SU-DHL-6 (cell line): ENCODE measurements around the gene LY6G5B.

Source experiments
- H2AFZ ChIP-seq: fragments of 200-600 bp; sonication (generic); 2 replicates; pipeline ENCODE4 v1.6.1; 2014; ENCODE audit warnings: low read depth, mild to moderate bottlenecking, moderate library complexity, mixed read lengths, antibody characterized with exemption, low read length; ENCODE audit not compliant: severe bottlenecking
- H3F3A ChIP-seq: fragments of 200-600 bp; shearing (Covaris generic); 2 replicates; pipeline ENCODE4 v1.6.0; 2016; ENCODE audit warnings: antibody characterized with exemption, mild to moderate bottlenecking; ENCODE audit not compliant: insufficient read depth
- H3K27ac ChIP-seq: fragments of 200-600 bp; sonication (generic); 2 replicates; pipeline ENCODE4 v1.5.1; 2016; ENCODE audit warnings: low read depth, mild to moderate bottlenecking, low read length, moderate library complexity, mixed read lengths
- H3K27me3 ChIP-seq: fragments of 200-600 bp; sonication (generic), shearing (Covaris generic); 2 replicates; pipeline ENCODE4 v1.6.0; 2014; ENCODE audit warnings: mild to moderate bottlenecking, low read length
- H3K36me3 ChIP-seq: fragments of 200-600 bp; sonication (generic); 2 replicates; pipeline ENCODE4 v1.6.1; 2014; ENCODE audit warnings: mild to moderate bottlenecking, low read length, mixed read lengths
- H3K4me2 ChIP-seq: fragments of 300-600, 200-600 bp; shearing (Covaris generic), sonication (generic); 2 replicates; pipeline ENCODE4 v1.6.0; 2014; ENCODE audit warnings: low read length, low read depth, mild to moderate bottlenecking; ENCODE audit not compliant: poor library complexity, severe bottlenecking
- H3K4me3 ChIP-seq: fragments of 200-600 bp; sonication (generic); 2 replicates; pipeline ENCODE4 v1.5.1; 2014; ENCODE audit warnings: antibody characterized with exemption, low read length, mild to moderate bottlenecking, mixed read lengths; ENCODE audit not compliant: insufficient read depth, poor library complexity, severe bottlenecking
- H3K79me2 ChIP-seq: fragments of 200-600 bp; sonication (generic); 2 replicates; pipeline ENCODE4 v1.6.1; 2014; ENCODE audit warnings: mild to moderate bottlenecking, low read length, moderate library complexity; ENCODE audit not compliant: insufficient read depth
- H3K9ac ChIP-seq: fragments of 200-600 bp; sonication (generic); 2 replicates; pipeline ENCODE4 v1.7.0; 2014; ENCODE audit warnings: mild to moderate bottlenecking, low read length
- H3K9me2 ChIP-seq: fragments of 200-600 bp; sonication (generic); replicated peaks from 2 replicates; pipeline ENCODE4 v1.6.1; 2014; ENCODE audit warnings: low read length; ENCODE audit not compliant: insufficient read depth
- H3K9me3 ChIP-seq: fragments of 200-600 bp; sonication (generic); 2 replicates; pipeline ENCODE4 v1.6.1; 2014; ENCODE audit warnings: low read length, mixed read lengths; ENCODE audit not compliant: insufficient read depth
- H4K20me1 ChIP-seq: fragments of 200-600 bp; sonication (generic); 2 replicates; pipeline ENCODE4 v1.6.1; 2014; ENCODE audit warnings: low read depth, mild to moderate bottlenecking, antibody characterized with exemption, low read length, moderate library complexity, mixed read lengths
- CTCF ChIP-seq: fragments of 200-600 bp; sonication (generic); IDR thresholded peaks from one replicate; pipeline ENCODE4 v1.5.1; 2017; ENCODE audit warnings: antibody characterized with exemption, mild to moderate bottlenecking, low read length, moderate library complexity; ENCODE audit not compliant: insufficient read depth, poor library complexity, severe bottlenecking
- EZH2phosphoT487 ChIP-seq: fragments of 200-600 bp; sonication (generic), shearing (Covaris generic); conservative IDR thresholded peaks from 2 replicates; pipeline ENCODE4 v1.6.1; 2018; ENCODE audit warnings: mild to moderate bottlenecking, antibody characterized with exemption, low read length, moderate library complexity, mixed read lengths

Gene LY6G5B

GRCh38 chr6:31718265-31718664 is 48.5 kb downstream of the LY6G5B start:
- no peak overlapping the region for H3K27ac ChIP-seq
- no peaks in the 10 kb centered on the region for H4K20me1 ChIP-seq
- no peak overlapping the region for H3K4me3 ChIP-seq
- H3K9me3 ChIP-seq, result no peaks in the 10 kb centered on the region
- no peaks in the 10 kb centered on the region for H3F3A ChIP-seq
- no peak overlapping the region for H2AFZ ChIP-seq
- no peaks in the 10 kb centered on the region for H3K36me3 ChIP-seq
- TF ChIP-seq CTCF (no peak), EZH2phosphoT487 (no peak)
- no peak overlapping the region for H3K9ac ChIP-seq
- no peaks in the 10 kb centered on the region for H3K27me3 ChIP-seq
- no peak overlapping the region for H3K4me2 ChIP-seq
- no peaks in the 10 kb centered on the region for H3K9me2 ChIP-seq
- no peaks in the 10 kb centered on the region for H3K79me2 ChIP-seq

- no peaks in the 10 kb centered on the region for H3K79me2 ChIP-seq
- H3K4me2 ChIP-seq, result no peak overlapping the region
- H3K9me2 ChIP-seq, result no peaks in the 10 kb centered on the region
- no peak overlapping the region for H3K27ac ChIP-seq
- no peak overlapping the region for H3K4me3 ChIP-seq
- H3K9me3 ChIP-seq, result no peaks in the 10 kb centered on the region
- no peaks in the 10 kb centered on the region for H4K20me1 ChIP-seq
- TF ChIP-seq EZH2phosphoT487 (no peak), CTCF (no peak)
- H2AFZ ChIP-seq, result no peak overlapping the region
- H3K27me3 ChIP-seq, result no peaks in the 10 kb centered on the region
- no peaks in the 10 kb centered on the region for H3F3A ChIP-seq
- H3K36me3 ChIP-seq, result no peaks in the 10 kb centered on the region
- H3K9ac ChIP-seq, result no peak overlapping the region
Observed at GRCh38 chr6:31719001-31719400, 49.2 kb downstream of the LY6G5B start.

GRCh38 chr6:31720196-31720770 is 50.5 kb downstream of the LY6G5B start:
- H3K27me3 ChIP-seq, result no peaks in the 10 kb centered on the region
- no peak overlapping the region for H3K27ac ChIP-seq
- H3K36me3 ChIP-seq, result no peaks in the 10 kb centered on the region
- no peak overlapping the region for H3K4me2 ChIP-seq
- no peak overlapping the region for H3K4me3 ChIP-seq
- no peak overlapping the region for H2AFZ ChIP-seq
- TF ChIP-seq EZH2phosphoT487 (no peak), CTCF (no peak)
- no peaks in the 10 kb centered on the region for H3K9me2 ChIP-seq
- H3F3A ChIP-seq, result no peaks in the 10 kb centered on the region
- H3K79me2 ChIP-seq, result no peaks in the 10 kb centered on the region
- H3K9ac ChIP-seq, result no peak overlapping the region
- no peaks in the 10 kb centered on the region for H3K9me3 ChIP-seq
- no peaks in the 10 kb centered on the region for H4K20me1 ChIP-seq
